Measurements from ENCODE around the gene DNAH5. TPM values are rescaled to one million over a fixed set of nuclear protein-coding genes. Genes with fewer than 3 reads are reported as not detected.
"Not testable (repeated sequence)": the region's sequence is repeated elsewhere in the genome, so short reads cannot be mapped to it uniquely, and the experiment has no call there.

DNAH5 gene
- total RNA-seq, 4 donors from 2014 or later, result 0.31 to 1.4 (median 1.0) TPM

DNA sequence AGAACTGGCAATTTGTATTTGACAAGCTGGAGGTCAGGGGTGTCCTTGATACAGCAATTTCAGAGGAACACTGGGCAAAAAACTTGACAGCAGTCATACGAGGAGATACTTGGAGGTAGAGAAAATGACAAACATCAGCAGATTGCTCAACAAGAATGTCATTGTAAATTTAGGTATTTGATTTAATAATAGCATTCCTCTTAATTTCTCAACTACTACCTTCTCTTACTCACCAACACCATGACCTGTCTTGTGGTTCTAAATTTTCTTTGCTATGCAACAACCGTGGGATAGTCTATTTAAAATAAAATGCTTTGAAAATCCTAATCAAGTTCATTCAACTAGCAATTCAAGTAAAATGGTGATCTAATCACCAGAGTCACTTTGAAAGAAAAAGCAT lies 128.4 kb downstream of the DNAH5 start:
- TF ChIP-seq EP300 (IDR thresholded peaks at IDR 0.05), result no peak
- TF ChIP-seq POLR2A (IDR thresholded peaks at IDR 0.05), result no peak
- no peak for TF ChIP-seq POLR2AphosphoS5 (IDR thresholded peaks at IDR 0.05)
- TF ChIP-seq, protein P1, sequence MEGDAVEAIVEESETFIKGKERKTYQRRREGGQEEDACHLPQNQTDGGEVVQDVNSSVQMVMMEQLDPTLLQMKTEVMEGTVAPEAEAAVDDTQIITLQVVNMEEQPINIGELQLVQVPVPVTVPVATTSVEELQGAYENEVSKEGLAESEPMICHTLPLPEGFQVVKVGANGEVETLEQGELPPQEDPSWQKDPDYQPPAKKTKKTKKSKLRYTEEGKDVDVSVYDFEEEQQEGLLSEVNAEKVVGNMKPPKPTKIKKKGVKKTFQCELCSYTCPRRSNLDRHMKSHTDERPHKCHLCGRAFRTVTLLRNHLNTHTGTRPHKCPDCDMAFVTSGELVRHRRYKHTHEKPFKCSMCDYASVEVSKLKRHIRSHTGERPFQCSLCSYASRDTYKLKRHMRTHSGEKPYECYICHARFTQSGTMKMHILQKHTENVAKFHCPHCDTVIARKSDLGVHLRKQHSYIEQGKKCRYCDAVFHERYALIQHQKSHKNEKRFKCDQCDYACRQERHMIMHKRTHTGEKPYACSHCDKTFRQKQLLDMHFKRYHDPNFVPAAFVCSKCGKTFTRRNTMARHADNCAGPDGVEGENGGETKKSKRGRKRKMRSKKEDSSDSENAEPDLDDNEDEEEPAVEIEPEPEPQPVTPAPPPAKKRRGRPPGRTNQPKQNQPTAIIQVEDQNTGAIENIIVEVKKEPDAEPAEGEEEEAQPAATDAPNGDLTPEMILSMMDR (IDR thresholded peaks at IDR 0.05), result no peak
- WGBS, 2 donors (ENCODE audit: low coverage in 1 of 2), result 43 to 69% methylated on average over 1 to 2 of the region's 2 CpGs
- no peak overlapping the region for H3K27ac ChIP-seq
- no peaks in the 10 kb centered on the region for H3K36me3 ChIP-seq
- no peaks in the 10 kb centered on the region for H3K4me1 ChIP-seq
- no peak for ATAC-seq
- H3K27me3 ChIP-seq, result no peaks in the 10 kb centered on the region
- H3K4me3 ChIP-seq, result no peak overlapping the region
- H3K9me3 ChIP-seq, result no peaks in the 10 kb centered on the region

DNA sequence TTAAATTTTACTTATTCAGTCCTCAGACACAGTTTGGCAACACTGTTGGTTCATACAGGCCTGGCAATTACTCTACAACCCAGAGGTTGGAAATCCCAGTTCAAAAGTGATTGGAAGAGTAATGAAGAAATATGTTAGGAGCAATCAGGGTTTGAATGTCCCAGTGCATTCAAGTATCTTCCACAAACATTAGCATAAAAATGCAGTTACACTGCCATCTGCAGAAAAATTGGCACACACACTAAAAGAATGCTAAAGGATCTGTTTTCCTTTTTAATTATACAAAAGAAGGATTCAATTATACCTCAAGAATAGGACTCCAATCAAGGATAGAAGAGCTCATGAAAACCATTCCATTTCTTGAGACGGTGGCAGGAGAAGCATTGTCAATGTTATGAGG lies 130.2 kb downstream of the DNAH5 start:
- Histone ChIP-seq H3K27me3 (no peaks in the 10 kb centered on the region), H3K9me3 (no peaks in the 10 kb centered on the region), H3K4me1 (no peaks in the 10 kb centered on the region), H3K4me3 (no peak overlapping the region), H3K27ac (no peak overlapping the region), H3K36me3 (no peaks in the 10 kb centered on the region)
- ATAC-seq, result no peak
- TF ChIP-seq, protein P1 (IDR thresholded peaks at IDR 0.05), result no peak
- TF ChIP-seq POLR2A (IDR thresholded peaks at IDR 0.05) (no peak), EP300 (IDR thresholded peaks at IDR 0.05) (no peak), POLR2AphosphoS5 (IDR thresholded peaks at IDR 0.05) (no peak)
- 81 to 82% methylated on average over 1 of the region's 1 CpG for WGBS, 2 donors (ENCODE audit: low coverage in 1 of 2)

DNA sequence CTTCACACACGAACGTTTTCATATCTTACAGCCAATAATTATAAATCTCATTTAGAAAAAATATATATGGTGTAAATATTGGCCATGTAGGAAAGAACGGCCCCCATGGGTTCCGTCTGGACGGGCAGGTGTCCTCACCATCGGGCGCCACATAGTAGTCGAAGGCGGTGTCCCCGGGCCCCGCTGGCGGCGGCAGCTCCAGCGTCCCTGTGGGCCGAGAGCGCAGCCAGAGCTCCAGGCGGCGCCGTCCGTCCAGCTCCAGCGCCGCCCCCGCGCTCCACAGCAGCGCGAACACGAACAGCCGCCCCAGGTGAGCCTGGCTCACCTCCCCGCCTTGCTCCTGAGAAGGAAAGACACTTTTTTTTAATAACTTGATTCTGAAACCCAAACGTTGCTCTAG lies 134.6 kb downstream of the DNAH5 start:
- Histone ChIP-seq H3K27me3 (no peaks in the 10 kb centered on the region), H3K36me3 (no peaks in the 10 kb centered on the region), H3K4me1 (no peaks in the 10 kb centered on the region), H3K4me3 (no peak overlapping the region), H3K27ac (no peak overlapping the region), H3K9me3 (no peaks in the 10 kb centered on the region)
- WGBS, 2 donors (ENCODE audit: low coverage in 1 of 2), result 54 to 70% methylated on average over 4 to 14 of the region's 30 CpGs
- no peak for TF ChIP-seq POLR2AphosphoS5 (IDR thresholded peaks at IDR 0.05)
- no peak for TF ChIP-seq POLR2A (IDR thresholded peaks at IDR 0.05)
- TF ChIP-seq, protein P1 (IDR thresholded peaks at IDR 0.05), result no peak
- no peak for TF ChIP-seq EP300 (IDR thresholded peaks at IDR 0.05)
- ATAC-seq, result no peak

DNA sequence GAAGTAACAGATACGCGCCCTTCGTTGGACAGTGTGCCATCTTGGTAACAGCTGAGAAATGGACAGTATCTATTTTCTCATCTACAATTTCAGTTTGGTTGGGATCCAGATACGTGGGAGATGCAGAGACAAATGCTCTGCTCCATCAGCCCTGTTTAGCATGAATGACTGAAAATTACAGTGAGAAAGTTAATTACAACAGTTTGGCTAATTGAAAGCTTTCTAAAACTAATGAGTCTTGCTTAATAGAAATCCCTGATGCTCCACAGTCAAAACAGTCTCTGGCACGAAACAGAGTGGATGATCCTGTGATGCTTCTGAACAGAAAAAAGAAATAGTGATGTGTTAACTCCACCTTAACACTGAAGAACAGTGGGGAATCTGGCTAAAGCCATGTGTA lies 140.2 kb downstream of the DNAH5 start:
- Histone ChIP-seq H3K9me3 (no peaks in the 10 kb centered on the region), H3K36me3 (no peaks in the 10 kb centered on the region), H3K27ac (no peak overlapping the region), H3K27me3 (no peaks in the 10 kb centered on the region), H3K4me3 (no peak overlapping the region), H3K4me1 (no peaks in the 10 kb centered on the region)
- 84 to 85% methylated on average over 5 of the region's 5 CpGs for WGBS, 2 donors (ENCODE audit: low coverage in 1 of 2)
- TF ChIP-seq POLR2A (IDR thresholded peaks at IDR 0.05), result no peak
- no peak for TF ChIP-seq POLR2AphosphoS5 (IDR thresholded peaks at IDR 0.05)
- no peak for ATAC-seq

DNA sequence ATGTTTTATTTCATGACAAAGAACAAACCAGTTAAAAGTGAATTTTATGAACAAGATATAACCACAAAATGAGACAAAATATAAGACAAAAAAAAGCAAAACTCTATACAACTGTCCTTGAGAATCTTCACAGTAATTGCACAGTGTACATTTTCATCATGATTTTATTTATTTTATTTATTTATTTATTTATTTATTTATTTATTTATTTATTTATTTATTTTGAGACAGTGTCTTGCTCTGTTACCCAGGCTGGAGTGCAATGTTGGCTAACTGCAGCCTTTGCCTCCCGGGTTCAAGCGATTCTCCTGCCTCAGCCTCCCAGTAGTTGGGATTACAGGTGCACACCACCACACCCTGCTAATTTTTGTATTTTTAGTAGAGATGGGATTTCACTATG lies 145.9 kb downstream of the DNAH5 start:
- not testable (repeated sequence) for H3K4me3 ChIP-seq, ATAC-seq
- 80 to 100% methylated on average over 2 of the region's 2 CpGs for WGBS, 2 donors (ENCODE audit: low coverage in 1 of 2)

DNA sequence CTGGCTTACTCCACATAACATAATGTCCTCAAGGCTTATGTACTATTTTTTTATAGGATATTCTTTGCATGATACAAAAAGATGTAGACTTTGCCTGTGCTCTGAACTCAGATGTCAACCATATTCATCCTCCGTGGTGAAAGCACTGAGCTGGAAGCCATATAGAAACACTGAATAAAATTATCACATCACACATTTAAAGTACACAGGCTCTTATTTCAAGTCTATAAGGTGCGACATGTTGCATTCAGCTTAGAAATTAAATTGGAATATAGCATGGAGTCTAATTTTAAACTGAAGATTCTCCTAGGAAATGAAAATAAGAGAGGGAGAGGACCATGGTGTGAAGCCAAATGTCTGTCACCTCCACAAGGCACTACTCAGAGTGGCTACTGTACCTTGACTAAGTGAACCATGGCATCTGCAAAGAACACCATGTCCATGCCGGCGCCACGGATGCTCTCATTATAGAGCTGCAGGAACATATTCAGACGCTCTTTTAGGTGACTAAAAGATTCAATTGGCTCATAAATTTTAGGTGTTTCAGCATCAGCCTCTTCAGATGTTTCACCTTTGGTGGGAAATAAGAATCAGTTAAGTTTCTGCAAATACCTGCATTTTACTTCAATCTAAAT lies 158.6 kb downstream of the DNAH5 start:
- no peak overlapping the region for H3K4me3 ChIP-seq
- H3K36me3 ChIP-seq, result no peaks in the 10 kb centered on the region
- H3K27ac ChIP-seq, result no peak overlapping the region
- 84 to 88% methylated on average over 4 to 6 of the region's 6 CpGs for WGBS, 2 donors (ENCODE audit: low coverage in 1 of 2)
- no peaks in the 10 kb centered on the region for H3K4me1 ChIP-seq
- TF ChIP-seq POLR2A (IDR thresholded peaks at IDR 0.05), result no peak
- TF ChIP-seq, protein P1 (IDR thresholded peaks at IDR 0.05), result no peak
- TF ChIP-seq EP300 (IDR thresholded peaks at IDR 0.05), result no peak
- no peak for TF ChIP-seq POLR2AphosphoS5 (IDR thresholded peaks at IDR 0.05)
- no peaks in the 10 kb centered on the region for H3K9me3 ChIP-seq
- ATAC-seq, result no peak
- no peaks in the 10 kb centered on the region for H3K27me3 ChIP-seq

More for the DNA sequence above, 145.9 kb downstream of the DNAH5 start:
- H3K4me1 ChIP-seq, H3K27ac ChIP-seq, H3K36me3 ChIP-seq, H3K9me3 ChIP-seq, H3K27me3 ChIP-seq: not testable (repeated sequence)
